GM12892 (cell line): ENCODE measurements around the gene SOX21.

Experiments used
- POLR2A ChIP-seq: IDR thresholded peaks from 2 replicates; pipeline ENCODE4 v1.6.1; 2011; ENCODE audit warnings: low read depth, low read length, control low read depth
- POLR2AphosphoS5 ChIP-seq: IDR thresholded peaks from 2 replicates; pipeline ENCODE4 v1.6.1; 2011; ENCODE audit warnings: low read depth, low read length, control low read depth

GRCh38 chr13:94674609-94675348, 37.6 kb downstream of the SOX21 start:
- TF ChIP-seq POLR2AphosphoS5 (no peak), POLR2A (no peak)
